ENCODE results near the gene LRRK2.

GRCh38 chr12:40181490-40181889, 43.3 kb upstream of the LRRK2 start:
- no peak for TF ChIP-seq CTCF (IDR thresholded peaks at IDR 0.05)
- no peak for TF ChIP-seq POLR2A (IDR thresholded peaks at IDR 0.05)
